HFFc6 (cell line): ENCODE results near the gene RABGAP1. TPM values are rescaled to one million over a fixed set of nuclear protein-coding genes. Genes with fewer than 3 reads are reported as not detected.

Experiments used
- DNase-seq: peaks from one replicate; pipeline ENCODE4 v3.0.0-alpha.2; 2018
- H3K27ac Mint-ChIP-seq: 2 replicates; pipeline ENCODE4 v1.8.0; 2020; ENCODE audit warnings: mild to moderate bottlenecking, mixed read lengths
- H3K27me3 Mint-ChIP-seq: 2 replicates; pipeline ENCODE4 v1.8.0; 2021; ENCODE audit warnings: mild to moderate bottlenecking, moderate library complexity, mixed read lengths; ENCODE audit not compliant: insufficient read depth
- H3K36me3 Mint-ChIP-seq: 2 replicates; pipeline ENCODE4 v1.8.0; 2021; ENCODE audit warnings: low read depth, mixed read lengths
- H3K4me1 Mint-ChIP-seq: 2 replicates; pipeline ENCODE4 v1.8.0; 2020; ENCODE audit warnings: low read depth, mixed read lengths
- H3K4me3 Mint-ChIP-seq: 2 replicates; pipeline ENCODE4 v1.8.0; 2020; ENCODE audit warnings: mild to moderate bottlenecking, moderate library complexity, mixed read lengths
- H3K9me3 Mint-ChIP-seq: 2 replicates; pipeline ENCODE4 v1.8.0; 2020; ENCODE audit warnings: mild to moderate bottlenecking, mixed read lengths
- total RNA-seq, 6 experiments: library from RNA; stranded (reverse); fragmentation: NEBNext Ultra II Directional; extraction: Animal tissue kit (Norgen Biotek cat#: 25700); gene quantifications; 2 replicates in 1 of 6; 3 replicates in 5 of 6; pipeline ENCODE4 v1.2.3, GENCODE V29; 2021
- TF ChIP-seq, protein P1 (sequence below): fragments of 200-600 bp; sonication (generic); IDR thresholded peaks from 2 replicates; pipeline ENCODE4 v1.5.0; 2021; ENCODE audit warnings: antibody characterized with exemption, mild to moderate bottlenecking

Gene RABGAP1
- total RNA-seq, 6 experiments from 2014 or later: 29.0 to 39.3 (median 33.9) TPM

DNA sequence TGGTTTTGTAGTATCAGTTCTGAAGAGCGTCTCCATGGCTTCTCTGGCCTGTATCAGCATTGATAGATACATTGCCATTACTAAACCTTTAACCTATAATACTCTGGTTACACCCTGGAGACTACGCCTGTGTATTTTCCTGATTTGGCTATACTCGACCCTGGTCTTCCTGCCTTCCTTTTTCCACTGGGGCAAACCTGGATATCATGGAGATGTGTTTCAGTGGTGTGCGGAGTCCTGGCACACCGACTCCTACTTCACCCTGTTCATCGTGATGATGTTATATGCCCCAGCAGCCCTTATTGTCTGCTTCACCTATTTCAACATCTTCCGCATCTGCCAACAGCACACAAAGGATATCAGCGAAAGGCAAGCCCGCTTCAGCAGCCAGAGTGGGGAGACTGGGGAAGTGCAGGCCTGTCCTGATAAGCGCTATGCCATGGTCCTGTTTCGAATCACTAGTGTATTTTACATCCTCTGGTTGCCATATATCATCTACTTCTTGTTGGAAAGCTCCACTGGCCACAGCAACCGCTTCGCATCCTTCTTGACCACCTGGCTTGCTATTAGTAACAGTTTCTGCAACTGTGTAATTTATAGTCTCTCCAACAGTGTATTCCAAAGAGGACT is 94.2 kb downstream of the RABGAP1 start:
- Mint-ChIP-seq H3K9me3 (no peaks in the 10 kb centered on the region), H3K27ac (no peak overlapping the region), H3K27me3 (no peaks in the 10 kb centered on the region), H3K4me3 (no peak overlapping the region), H3K4me1 (peaks cover 17% of the 10 kb centered on the region), H3K36me3 (peaks cover 8% of the 10 kb centered on the region; the same call in 1 of the 2 replicates)
- DNase-seq: no peak
- TF ChIP-seq, protein P1, sequence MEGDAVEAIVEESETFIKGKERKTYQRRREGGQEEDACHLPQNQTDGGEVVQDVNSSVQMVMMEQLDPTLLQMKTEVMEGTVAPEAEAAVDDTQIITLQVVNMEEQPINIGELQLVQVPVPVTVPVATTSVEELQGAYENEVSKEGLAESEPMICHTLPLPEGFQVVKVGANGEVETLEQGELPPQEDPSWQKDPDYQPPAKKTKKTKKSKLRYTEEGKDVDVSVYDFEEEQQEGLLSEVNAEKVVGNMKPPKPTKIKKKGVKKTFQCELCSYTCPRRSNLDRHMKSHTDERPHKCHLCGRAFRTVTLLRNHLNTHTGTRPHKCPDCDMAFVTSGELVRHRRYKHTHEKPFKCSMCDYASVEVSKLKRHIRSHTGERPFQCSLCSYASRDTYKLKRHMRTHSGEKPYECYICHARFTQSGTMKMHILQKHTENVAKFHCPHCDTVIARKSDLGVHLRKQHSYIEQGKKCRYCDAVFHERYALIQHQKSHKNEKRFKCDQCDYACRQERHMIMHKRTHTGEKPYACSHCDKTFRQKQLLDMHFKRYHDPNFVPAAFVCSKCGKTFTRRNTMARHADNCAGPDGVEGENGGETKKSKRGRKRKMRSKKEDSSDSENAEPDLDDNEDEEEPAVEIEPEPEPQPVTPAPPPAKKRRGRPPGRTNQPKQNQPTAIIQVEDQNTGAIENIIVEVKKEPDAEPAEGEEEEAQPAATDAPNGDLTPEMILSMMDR: no peak

DNA sequence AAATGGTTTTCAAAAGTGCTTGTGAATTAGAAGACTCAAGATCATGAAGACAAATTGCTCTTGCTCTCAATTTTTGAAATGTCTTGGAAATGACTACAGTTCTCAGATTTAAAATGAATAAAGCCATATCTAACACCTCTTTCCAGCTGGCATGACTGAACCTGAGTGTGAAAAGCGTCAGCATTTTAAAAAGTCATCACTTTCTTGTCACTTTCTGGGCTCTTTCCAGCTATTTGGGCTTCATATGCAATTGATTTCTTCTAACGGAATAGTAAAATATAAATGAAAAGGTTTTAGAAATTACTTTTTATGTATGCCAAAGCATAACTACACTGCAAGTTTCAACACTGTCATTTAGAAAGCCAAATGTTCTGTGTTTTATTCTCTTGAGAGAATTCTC is 95.0 kb downstream of the RABGAP1 start:
- no peak for DNase-seq
- H3K36me3 Mint-ChIP-seq: peaks cover 8% of the 10 kb centered on the region; the same call in 1 of the 2 replicates
- H3K9me3 Mint-ChIP-seq: no peaks in the 10 kb centered on the region
- TF ChIP-seq, protein P1: no peak
- no peak overlapping the region for H3K4me3 Mint-ChIP-seq
- peaks cover 17% of the 10 kb centered on the region for H3K4me1 Mint-ChIP-seq
- no peaks in the 10 kb centered on the region for H3K27me3 Mint-ChIP-seq
- H3K27ac Mint-ChIP-seq: no peak overlapping the region

DNA sequence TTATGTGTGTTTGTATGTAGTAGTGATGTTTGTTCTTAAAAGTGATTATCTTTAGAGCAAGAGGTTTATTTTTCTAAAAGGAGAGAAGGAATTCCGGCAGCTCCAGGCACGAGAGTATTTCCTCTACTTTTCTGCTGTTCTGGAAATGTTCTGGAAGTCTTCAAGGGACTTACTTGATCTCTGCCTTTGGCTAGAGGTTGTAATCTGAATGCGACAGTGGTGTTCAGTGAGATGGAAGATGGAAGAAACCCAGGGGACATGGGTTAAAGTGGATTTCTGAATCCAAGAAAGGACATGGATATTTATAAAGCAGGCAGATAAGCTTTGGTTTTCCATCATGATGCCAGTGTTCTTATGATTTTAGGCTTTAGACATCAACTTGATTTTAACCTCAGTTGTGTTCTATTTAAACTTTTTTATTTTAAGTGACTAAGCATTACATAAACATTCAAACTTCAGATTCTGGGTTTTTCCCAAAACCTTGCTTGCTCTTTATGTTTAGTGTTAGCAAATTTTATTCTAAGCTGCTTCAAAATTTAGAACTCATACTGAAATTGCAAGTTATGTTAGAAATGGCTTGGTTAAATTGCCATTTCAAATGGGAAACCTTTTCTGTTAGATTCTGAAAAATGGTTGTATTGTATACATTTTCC is 96.2 kb downstream of the RABGAP1 start:
- Mint-ChIP-seq H3K4me1 (peaks cover 17% of the 10 kb centered on the region), H3K4me3 (no peak overlapping the region), H3K36me3 (peaks cover 9% of the 10 kb centered on the region), H3K9me3 (no peaks in the 10 kb centered on the region), H3K27me3 (no peaks in the 10 kb centered on the region), H3K27ac (0 out of 2 replicates have a peak overlapping the region, but pooled peaks have one; percentile 8)
- TF ChIP-seq, protein P1: no peak
- no peak for DNase-seq

DNA sequence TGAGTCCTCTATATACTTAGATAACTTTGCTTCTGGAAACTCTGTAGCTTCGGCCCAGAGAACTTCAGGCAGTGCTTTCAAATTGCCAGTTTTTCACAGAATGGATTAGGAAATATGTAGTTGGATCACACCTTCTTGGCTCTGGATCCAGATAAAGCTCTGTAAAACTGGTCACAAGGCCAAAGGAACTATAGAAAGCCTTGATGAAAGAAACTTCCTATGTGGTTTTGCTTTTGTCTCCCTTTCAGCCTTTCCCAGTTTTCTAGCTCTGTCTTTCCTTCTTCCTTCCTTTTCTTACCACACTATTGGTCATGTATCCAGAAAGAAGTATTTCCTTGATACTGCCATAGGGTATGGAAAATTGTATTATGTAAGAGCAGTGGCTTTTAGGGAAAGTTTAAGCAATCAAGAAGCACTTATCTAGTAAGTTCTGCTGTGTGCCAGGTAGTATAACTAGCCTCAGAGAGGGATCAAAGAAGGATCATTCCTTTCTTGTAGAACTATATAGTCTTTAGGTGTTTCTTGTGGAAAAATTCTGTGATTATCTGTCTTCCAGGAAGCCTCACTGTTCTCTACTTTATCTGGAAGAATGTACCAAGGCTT is 98.9 kb downstream of the RABGAP1 start:
- Mint-ChIP-seq H3K36me3 (peaks cover 21% of the 10 kb centered on the region), H3K4me3 (no peak overlapping the region), H3K9me3 (peaks cover 5% of the 10 kb centered on the region; the same call in 1 of the 2 replicates), H3K4me1 (peaks cover 24% of the 10 kb centered on the region), H3K27me3 (no peaks in the 10 kb centered on the region), H3K27ac (no peak overlapping the region)
- TF ChIP-seq, protein P1: no peak
- no peak for DNase-seq

DNA sequence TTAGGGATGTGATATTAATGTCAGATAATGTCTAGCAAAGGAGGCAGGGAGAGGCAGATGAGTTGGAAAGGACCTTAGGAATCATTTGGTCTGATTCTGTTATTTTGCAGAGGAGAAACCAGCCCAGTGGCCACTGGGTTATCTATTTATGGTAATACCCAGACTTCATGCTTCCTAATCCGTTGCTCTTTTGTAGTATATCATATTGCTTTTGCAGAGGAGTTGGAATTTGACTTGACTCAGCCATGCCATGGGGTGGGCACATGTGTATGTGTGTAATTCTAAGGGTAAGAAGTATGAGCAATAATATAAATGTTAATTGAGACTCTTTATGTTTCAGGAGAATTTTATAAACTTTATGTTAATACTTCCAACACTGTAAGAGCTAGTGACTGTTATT is 100.0 kb downstream of the RABGAP1 start:
- H3K9me3 Mint-ChIP-seq: peaks cover 5% of the 10 kb centered on the region; the same call in 1 of the 2 replicates
- H3K36me3 Mint-ChIP-seq: peaks cover 17% of the 10 kb centered on the region

More for the DNA sequence above, 100.0 kb downstream of the RABGAP1 start:
- TF ChIP-seq, protein P1: no peak
- no peak overlapping the region for H3K27ac Mint-ChIP-seq
- H3K27me3 Mint-ChIP-seq: no peaks in the 10 kb centered on the region
- H3K4me1 Mint-ChIP-seq: peaks cover 25% of the 10 kb centered on the region
- no peak overlapping the region for H3K4me3 Mint-ChIP-seq
- no peak for DNase-seq
